ENCODE data around the gene IFNG-AS1. TPM values are rescaled to one million over a fixed set of nuclear protein-coding genes. Genes with fewer than 3 reads are reported as not detected.

Gene IFNG-AS1
- polyA plus RNA-seq, 4 donors = 0.10 TPM; not detected in 3

DNA sequence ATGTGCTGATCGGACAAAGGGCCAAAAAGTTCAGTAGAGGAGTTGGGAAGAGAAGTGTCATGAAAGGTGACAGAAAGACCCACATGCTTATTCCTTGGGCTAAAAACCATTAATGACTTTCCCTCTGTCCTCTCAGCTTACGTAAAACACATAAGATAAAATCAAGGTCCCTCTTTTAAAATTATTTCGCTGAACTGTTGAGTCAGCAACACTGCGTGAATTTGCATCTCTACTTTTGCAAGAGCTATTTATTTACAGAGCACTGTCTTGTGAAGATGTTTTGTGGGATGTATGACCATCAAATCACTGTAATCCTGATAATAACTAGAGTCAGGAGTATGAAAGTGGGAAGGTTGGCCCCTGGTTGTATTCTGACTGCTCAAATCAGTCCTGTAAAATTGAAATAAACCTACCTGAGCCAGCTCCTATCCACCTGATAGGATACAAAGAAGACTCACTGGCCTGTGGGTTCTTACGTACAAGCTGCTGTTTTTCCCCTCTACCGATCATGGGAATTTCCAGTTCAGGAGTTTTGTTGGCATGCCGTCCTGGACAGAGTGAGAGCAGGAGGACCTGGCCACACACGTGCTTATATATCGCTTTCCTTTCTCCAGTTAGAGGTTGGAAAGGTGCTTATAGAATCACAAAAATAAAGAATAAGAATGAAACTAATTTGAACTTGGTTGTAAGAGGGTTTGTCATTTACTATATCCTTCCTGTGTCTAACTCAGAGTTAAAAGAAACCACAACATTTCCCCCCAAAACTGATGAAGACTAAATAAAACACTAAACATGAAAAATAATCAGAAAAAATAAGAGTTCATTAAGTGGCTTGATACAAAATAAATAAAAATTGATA, 42.9 kb downstream of the IFNG-AS1 start:
- Histone ChIP-seq H3K27ac (ENCODE audit: low read depth in 1 of 3, low read length in 2 of 3) (no peak overlapping the region), H3K9me3 (ENCODE audit: control insufficient read depth in 2 of 2, insufficient read depth in 1 of 2, low read depth in 1 of 2, low read length in 1 of 2) (no peaks in the 10 kb centered on the region), H3K4me3 (ENCODE audit: low read depth in 1 of 3, low read length in 3 of 3) (no peak overlapping the region), H3K4me1 (ENCODE audit: control insufficient read depth in 3 of 3, insufficient read depth in 2 of 3, low read depth in 1 of 3, low read length in 2 of 3) (no peaks in the 10 kb centered on the region), H3K27me3 (ENCODE audit: control insufficient read depth in 3 of 3, insufficient read depth in 3 of 3, low read length in 3 of 3) (peaks cover 0 to 2% (median 0%) of the 10 kb centered on the region in 3 donors), H3K36me3 (ENCODE audit: control insufficient read depth in 3 of 3, insufficient read depth in 2 of 3, low read depth in 1 of 3, low read length in 3 of 3) (no peaks in the 10 kb centered on the region)
- DNase-seq = no peak
- WGBS, 3 donors = 69 to 76% (median 74%) methylated on average over 9 of the region's 9 CpGs
- FAIRE-seq = no peak

GRCh38 chr12:68034567-68034966, 45.3 kb downstream of the IFNG-AS1 start:
- no peaks in the 10 kb centered on the region for H3K36me3 ChIP-seq (ENCODE audit: control insufficient read depth in 3 of 3, insufficient read depth in 2 of 3, low read depth in 1 of 3, low read length in 3 of 3)
- DNase-seq (peak in 1 of 2 donors; percentile 67), FAIRE-seq (no peak)
- WGBS, 3 donors = 29 to 62% (median 57%) methylated on average over 5 of the region's 5 CpGs
- H3K27me3 ChIP-seq (ENCODE audit: control insufficient read depth in 3 of 3, insufficient read depth in 3 of 3, low read length in 3 of 3) = peaks cover 0 to 2% (median 0%) of the 10 kb centered on the region in 3 donors
- H3K4me3 ChIP-seq (ENCODE audit: low read depth in 1 of 3, low read length in 3 of 3) = no peak overlapping the region
- H3K27ac ChIP-seq (ENCODE audit: low read depth in 1 of 3, low read length in 2 of 3) = no peak overlapping the region
- no peaks in the 10 kb centered on the region for H3K4me1 ChIP-seq (ENCODE audit: control insufficient read depth in 3 of 3, insufficient read depth in 2 of 3, low read depth in 1 of 3, low read length in 2 of 3)
- H3K9me3 ChIP-seq (ENCODE audit: control insufficient read depth in 2 of 2, insufficient read depth in 1 of 2, low read depth in 1 of 2, low read length in 1 of 2) = no peaks in the 10 kb centered on the region

GRCh38 chr12:68036642-68037041, 47.4 kb downstream of the IFNG-AS1 start:
- 88 to 93% (median 90%) methylated on average over 6 to 7 of the region's 7 CpGs for WGBS, 3 donors
- H3K27me3 ChIP-seq (ENCODE audit: control insufficient read depth in 3 of 3, insufficient read depth in 3 of 3, low read length in 3 of 3) = peaks cover 0 to 2% (median 0%) of the 10 kb centered on the region in 3 donors
- no peaks in the 10 kb centered on the region for H3K9me3 ChIP-seq (ENCODE audit: control insufficient read depth in 2 of 2, insufficient read depth in 1 of 2, low read depth in 1 of 2, low read length in 1 of 2)
- no peak overlapping the region for H3K27ac ChIP-seq (ENCODE audit: low read depth in 1 of 3, low read length in 2 of 3)
- H3K4me1 ChIP-seq (ENCODE audit: control insufficient read depth in 3 of 3, insufficient read depth in 2 of 3, low read depth in 1 of 3, low read length in 2 of 3) = no peaks in the 10 kb centered on the region
- FAIRE-seq (no peak), DNase-seq (no peak)
- H3K4me3 ChIP-seq (ENCODE audit: low read depth in 1 of 3, low read length in 3 of 3) = no peak overlapping the region
- no peaks in the 10 kb centered on the region for H3K36me3 ChIP-seq (ENCODE audit: control insufficient read depth in 3 of 3, insufficient read depth in 2 of 3, low read depth in 1 of 3, low read length in 3 of 3)

DNA sequence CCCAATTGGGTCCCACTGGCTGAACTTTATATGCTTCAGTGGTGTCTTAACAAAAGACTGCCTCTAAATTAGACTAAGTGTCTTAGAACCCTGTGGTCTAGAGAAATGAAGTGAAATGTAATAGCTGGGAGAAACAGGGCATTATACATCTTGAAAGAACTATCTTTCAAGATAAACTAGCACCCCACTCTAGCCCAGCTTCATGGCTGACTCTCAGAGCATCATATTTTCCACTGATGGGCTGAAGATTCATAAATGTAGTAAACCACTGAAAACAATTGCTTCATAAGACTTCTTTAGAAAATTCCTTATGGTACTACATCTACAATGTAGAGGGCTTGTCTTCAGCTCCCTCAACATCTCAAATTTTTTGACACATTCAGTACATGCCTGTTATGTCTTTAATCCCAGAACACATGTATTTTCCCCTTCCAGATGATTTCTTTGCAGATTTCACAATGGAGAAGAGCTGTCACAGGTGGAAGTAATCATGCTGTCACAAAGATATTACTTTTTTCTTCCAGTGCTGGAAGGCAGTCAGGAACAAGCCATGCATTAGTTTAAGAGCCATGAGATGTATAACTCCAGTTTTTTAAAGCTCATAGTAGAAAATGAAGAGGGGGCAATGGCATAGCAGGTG, 48.5 kb downstream of the IFNG-AS1 start:
- Histone ChIP-seq H3K27me3 (ENCODE audit: control insufficient read depth in 3 of 3, insufficient read depth in 3 of 3, low read length in 3 of 3) (peaks cover 0 to 2% (median 0%) of the 10 kb centered on the region in 3 donors), H3K9me3 (ENCODE audit: control insufficient read depth in 2 of 2, insufficient read depth in 1 of 2, low read depth in 1 of 2, low read length in 1 of 2) (no peaks in the 10 kb centered on the region), H3K36me3 (ENCODE audit: control insufficient read depth in 3 of 3, insufficient read depth in 2 of 3, low read depth in 1 of 3, low read length in 3 of 3) (no peaks in the 10 kb centered on the region), H3K4me3 (ENCODE audit: low read depth in 1 of 3, low read length in 3 of 3) (no peak overlapping the region), H3K27ac (ENCODE audit: low read depth in 1 of 3, low read length in 2 of 3) (no peak overlapping the region), H3K4me1 (ENCODE audit: control insufficient read depth in 3 of 3, insufficient read depth in 2 of 3, low read depth in 1 of 3, low read length in 2 of 3) (no peaks in the 10 kb centered on the region)
- no peak for DNase-seq
- no peak for FAIRE-seq

GRCh38 chr12:68038650-68039049, 49.4 kb downstream of the IFNG-AS1 start:
- FAIRE-seq (no peak), DNase-seq (no peak)
- H3K4me1 ChIP-seq (ENCODE audit: control insufficient read depth in 3 of 3, insufficient read depth in 2 of 3, low read depth in 1 of 3, low read length in 2 of 3) = no peaks in the 10 kb centered on the region
- no peak overlapping the region for H3K27ac ChIP-seq (ENCODE audit: low read depth in 1 of 3, low read length in 2 of 3)
- H3K9me3 ChIP-seq (ENCODE audit: control insufficient read depth in 2 of 2, insufficient read depth in 1 of 2, low read depth in 1 of 2, low read length in 1 of 2) = no peaks in the 10 kb centered on the region
- H3K4me3 ChIP-seq (ENCODE audit: low read depth in 1 of 3, low read length in 3 of 3) = no peak overlapping the region
- WGBS, 3 donors = 59 to 70% (median 61%) methylated on average over 3 of the region's 3 CpGs
- H3K36me3 ChIP-seq (ENCODE audit: control insufficient read depth in 3 of 3, insufficient read depth in 2 of 3, low read depth in 1 of 3, low read length in 3 of 3) = no peaks in the 10 kb centered on the region
- H3K27me3 ChIP-seq (ENCODE audit: control insufficient read depth in 3 of 3, insufficient read depth in 3 of 3, low read length in 3 of 3) = peaks cover 0 to 2% (median 0%) of the 10 kb centered on the region in 3 donors

- Histone ChIP-seq H3K9me3 (ENCODE audit: control insufficient read depth in 2 of 2, insufficient read depth in 1 of 2, low read depth in 1 of 2, low read length in 1 of 2) (no peaks in the 10 kb centered on the region), H3K36me3 (ENCODE audit: control insufficient read depth in 3 of 3, insufficient read depth in 2 of 3, low read depth in 1 of 3, low read length in 3 of 3) (no peaks in the 10 kb centered on the region), H3K27ac (ENCODE audit: low read depth in 1 of 3, low read length in 2 of 3) (no peak overlapping the region), H3K4me1 (ENCODE audit: control insufficient read depth in 3 of 3, insufficient read depth in 2 of 3, low read depth in 1 of 3, low read length in 2 of 3) (no peaks in the 10 kb centered on the region), H3K27me3 (ENCODE audit: control insufficient read depth in 3 of 3, insufficient read depth in 3 of 3, low read length in 3 of 3) (peaks cover 0 to 2% (median 0%) of the 10 kb centered on the region in 3 donors), H3K4me3 (ENCODE audit: low read depth in 1 of 3, low read length in 3 of 3) (no peak overlapping the region)
- DNase-seq (peak; percentile 69 to 75), FAIRE-seq (peak; percentile 70)
- 21 to 31% (median 31%) methylated on average over 6 of the region's 6 CpGs for WGBS, 3 donors
Observed at GRCh38 chr12:68040450-68041075, 51.3 kb downstream of the IFNG-AS1 start.

DNA sequence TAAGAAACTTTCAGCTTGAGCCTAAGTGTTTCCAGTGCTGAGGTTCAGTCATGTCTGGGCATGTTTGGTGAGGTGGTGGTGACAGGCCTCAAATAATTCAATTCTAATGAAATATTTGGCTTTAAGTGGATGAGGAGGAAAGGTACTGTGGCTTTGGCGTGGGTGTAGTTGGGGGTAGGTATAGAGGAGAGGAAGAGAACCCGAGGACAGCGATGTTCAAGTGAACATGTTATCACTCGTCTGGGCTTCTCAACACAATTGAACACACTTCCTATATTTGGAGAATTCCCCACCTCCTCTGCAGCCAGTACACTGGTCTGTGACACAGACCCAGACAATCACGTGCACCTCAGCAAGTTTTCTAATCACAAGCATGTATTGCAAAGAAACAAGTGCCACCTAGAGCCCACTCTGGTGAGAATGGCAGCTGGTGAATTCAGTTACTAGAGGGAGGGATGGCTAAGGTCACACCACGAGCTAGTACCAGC, 53.0 kb downstream of the IFNG-AS1 start:
- FAIRE-seq (no peak), DNase-seq (no peak)
- WGBS, 3 donors = 61 to 69% (median 63%) methylated on average over 6 of the region's 6 CpGs
- Histone ChIP-seq H3K27me3 (ENCODE audit: control insufficient read depth in 3 of 3, insufficient read depth in 3 of 3, low read length in 3 of 3) (peaks cover 0 to 2% (median 0%) of the 10 kb centered on the region in 3 donors), H3K4me1 (ENCODE audit: control insufficient read depth in 3 of 3, insufficient read depth in 2 of 3, low read depth in 1 of 3, low read length in 2 of 3) (no peaks in the 10 kb centered on the region), H3K36me3 (ENCODE audit: control insufficient read depth in 3 of 3, insufficient read depth in 2 of 3, low read depth in 1 of 3, low read length in 3 of 3) (no peaks in the 10 kb centered on the region), H3K9me3 (ENCODE audit: control insufficient read depth in 2 of 2, insufficient read depth in 1 of 2, low read depth in 1 of 2, low read length in 1 of 2) (no peaks in the 10 kb centered on the region), H3K4me3 (ENCODE audit: low read depth in 1 of 3, low read length in 3 of 3) (no peak overlapping the region), H3K27ac (ENCODE audit: low read depth in 1 of 3, low read length in 2 of 3) (no peak overlapping the region)

DNA sequence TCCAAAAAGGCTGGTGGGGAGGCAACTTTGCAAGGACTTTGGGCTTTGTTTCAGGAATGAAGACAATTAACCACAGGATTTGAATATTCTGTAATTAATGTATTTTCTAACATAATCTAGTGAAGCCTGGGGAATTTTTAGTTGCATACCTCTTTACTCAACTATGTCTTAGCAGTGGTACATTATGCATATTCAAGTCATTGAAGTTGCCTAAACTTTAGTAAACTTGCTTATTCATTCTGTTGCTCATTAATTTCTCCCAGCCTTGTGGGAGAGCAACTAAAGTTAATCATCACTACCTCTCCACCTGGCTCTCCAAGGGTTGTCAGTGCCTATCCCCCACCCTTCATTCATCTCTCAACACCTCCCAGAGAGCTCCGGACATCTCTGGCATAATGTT, 54.2 kb downstream of the IFNG-AS1 start:
- Histone ChIP-seq H3K36me3 (ENCODE audit: control insufficient read depth in 3 of 3, insufficient read depth in 2 of 3, low read depth in 1 of 3, low read length in 3 of 3) (no peaks in the 10 kb centered on the region), H3K4me3 (ENCODE audit: low read depth in 1 of 3, low read length in 3 of 3) (no peak overlapping the region), H3K27ac (ENCODE audit: low read depth in 1 of 3, low read length in 2 of 3) (no peak overlapping the region), H3K27me3 (ENCODE audit: control insufficient read depth in 3 of 3, insufficient read depth in 3 of 3, low read length in 3 of 3) (peaks cover 0 to 2% (median 0%) of the 10 kb centered on the region in 3 donors), H3K9me3 (ENCODE audit: control insufficient read depth in 2 of 2, insufficient read depth in 1 of 2, low read depth in 1 of 2, low read length in 1 of 2) (no peaks in the 10 kb centered on the region), H3K4me1 (ENCODE audit: control insufficient read depth in 3 of 3, insufficient read depth in 2 of 3, low read depth in 1 of 3, low read length in 2 of 3) (no peaks in the 10 kb centered on the region)
- FAIRE-seq = no peak
- no peak for DNase-seq
- WGBS, 3 donors = 67 to 89% (median 88%) methylated on average over 1 of the region's 1 CpG
